ENCODE results near the gene MBNL2. TPM values are rescaled to one million over a fixed set of nuclear protein-coding genes. Genes with fewer than 3 reads are reported as not detected.

Gene MBNL2
- polyA plus RNA-seq, 1 experiment: 44.0 TPM

GRCh38 chr13:97240788-97241734 is 18.9 kb downstream of the MBNL2 start:
- no peak for DNase-seq (ENCODE audit: low read depth, low spot score)
- ChIA-PET POLR2A (interaction anchor here (1.1 kb wide), 1 partner anchor 17 kb away, joined by 3 read pairs; no protein-coding TSS in a partner anchor), CTCF (interaction anchor here (1.1 kb wide), 1 partner anchor 118 kb away, joined by 3 read pairs; no protein-coding TSS in a partner anchor)

GRCh38 chr13:97241761-97242160 is 19.6 kb downstream of the MBNL2 start:
- Histone ChIP-seq H3K9me3 (ENCODE audit: control insufficient read depth, insufficient read depth, low read length) (no peaks in the 10 kb centered on the region), H3K4me3 (ENCODE audit: low read depth, low read length) (no peak overlapping the region), H3K27me3 (ENCODE audit: control insufficient read depth, insufficient read depth, low read length) (no peaks in the 10 kb centered on the region), H3K27ac (ENCODE audit: low read depth, low read length) (no peak overlapping the region)
- no peak for TF ChIP-seq CTCF (IDR thresholded peaks at IDR 0.05; ENCODE audit: low read depth, low read length)
- ChIA-PET CTCF (no interaction called here), POLR2A (no interaction called here)
- no peak for DNase-seq (ENCODE audit: low read depth, low spot score)

More at GRCh38 chr13:97240788-97241734, 18.9 kb downstream of the MBNL2 start:
- no peaks in the 10 kb centered on the region for H3K27me3 ChIP-seq (ENCODE audit: control insufficient read depth, insufficient read depth, low read length)
- no peak for TF ChIP-seq CTCF (IDR thresholded peaks at IDR 0.05; ENCODE audit: low read depth, low read length)
- H3K4me3 ChIP-seq (ENCODE audit: low read depth, low read length): no peak overlapping the region
- no peaks in the 10 kb centered on the region for H3K9me3 ChIP-seq (ENCODE audit: control insufficient read depth, insufficient read depth, low read length)
- no peak overlapping the region for H3K27ac ChIP-seq (ENCODE audit: low read depth, low read length)

- ChIA-PET POLR2A (no interaction called here), CTCF (interaction anchor here (0.6 to 1.3 kb wide), 2 partner anchors 44 to 134 kb away, joined by 3 read pairs; no protein-coding TSS in a partner anchor)
- Histone ChIP-seq H3K9me3 (ENCODE audit: control insufficient read depth, insufficient read depth, low read length) (no peaks in the 10 kb centered on the region), H3K27ac (ENCODE audit: low read depth, low read length) (no peak overlapping the region), H3K4me3 (ENCODE audit: low read depth, low read length) (no peak overlapping the region), H3K27me3 (ENCODE audit: control insufficient read depth, insufficient read depth, low read length) (no peaks in the 10 kb centered on the region)
- TF ChIP-seq CTCF (IDR thresholded peaks at IDR 0.05; ENCODE audit: low read depth, low read length): no peak
- no peak for DNase-seq (ENCODE audit: low read depth, low spot score)
Measured at GRCh38 chr13:97242755-97243497, 20.8 kb downstream of the MBNL2 start.

GRCh38 chr13:97243915-97244781 is 22.0 kb downstream of the MBNL2 start:
- POLR2A ChIA-PET: no interaction called here
- H3K27ac ChIP-seq (ENCODE audit: low read depth, low read length): no peak overlapping the region

More at GRCh38 chr13:97243915-97244781, 22.0 kb downstream of the MBNL2 start:
- H3K4me3 ChIP-seq (ENCODE audit: low read depth, low read length): no peak overlapping the region
- no peak for TF ChIP-seq CTCF (IDR thresholded peaks at IDR 0.05; ENCODE audit: low read depth, low read length)
- CTCF ChIA-PET: interaction anchor here (0.7 kb wide), 1 partner anchor 13 kb away, joined by 3 read pairs; no protein-coding TSS in a partner anchor
- H3K27me3 ChIP-seq (ENCODE audit: control insufficient read depth, insufficient read depth, low read length): no peaks in the 10 kb centered on the region
- DNase-seq (ENCODE audit: low read depth, low spot score): no peak
- no peaks in the 10 kb centered on the region for H3K9me3 ChIP-seq (ENCODE audit: control insufficient read depth, insufficient read depth, low read length)
